ENCODE measurements around the gene KLHL17.

The KLHL17 gene

GRCh38 chr1:995665-996633, 35.6 kb downstream of the KLHL17 start:
- no peak for TF ChIP-seq CREB1 (IDR thresholded peaks at IDR 0.05; ENCODE audit: low read depth)
- no peak for TF ChIP-seq CEBPB (IDR thresholded peaks at IDR 0.05)
- no peak for TF ChIP-seq EP300 (IDR thresholded peaks at IDR 0.05; ENCODE audit: borderline replicate concordance)
- TF ChIP-seq TCF12 (IDR thresholded peaks at IDR 0.05; ENCODE audit: low read depth) = no peak
- no peak for TF ChIP-seq FOXM1 (IDR thresholded peaks at IDR 0.05; ENCODE audit: borderline replicate concordance, low read depth)
- TF ChIP-seq, protein P1, sequence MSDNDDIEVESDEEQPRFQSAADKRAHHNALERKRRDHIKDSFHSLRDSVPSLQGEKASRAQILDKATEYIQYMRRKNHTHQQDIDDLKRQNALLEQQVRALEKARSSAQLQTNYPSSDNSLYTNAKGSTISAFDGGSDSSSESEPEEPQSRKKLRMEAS (IDR thresholded peaks at IDR 0.05) = no peak
- TF ChIP-seq YY1 (IDR thresholded peaks at IDR 0.05; ENCODE audit: low read depth) = no peak
- TF ChIP-seq, protein P2, sequence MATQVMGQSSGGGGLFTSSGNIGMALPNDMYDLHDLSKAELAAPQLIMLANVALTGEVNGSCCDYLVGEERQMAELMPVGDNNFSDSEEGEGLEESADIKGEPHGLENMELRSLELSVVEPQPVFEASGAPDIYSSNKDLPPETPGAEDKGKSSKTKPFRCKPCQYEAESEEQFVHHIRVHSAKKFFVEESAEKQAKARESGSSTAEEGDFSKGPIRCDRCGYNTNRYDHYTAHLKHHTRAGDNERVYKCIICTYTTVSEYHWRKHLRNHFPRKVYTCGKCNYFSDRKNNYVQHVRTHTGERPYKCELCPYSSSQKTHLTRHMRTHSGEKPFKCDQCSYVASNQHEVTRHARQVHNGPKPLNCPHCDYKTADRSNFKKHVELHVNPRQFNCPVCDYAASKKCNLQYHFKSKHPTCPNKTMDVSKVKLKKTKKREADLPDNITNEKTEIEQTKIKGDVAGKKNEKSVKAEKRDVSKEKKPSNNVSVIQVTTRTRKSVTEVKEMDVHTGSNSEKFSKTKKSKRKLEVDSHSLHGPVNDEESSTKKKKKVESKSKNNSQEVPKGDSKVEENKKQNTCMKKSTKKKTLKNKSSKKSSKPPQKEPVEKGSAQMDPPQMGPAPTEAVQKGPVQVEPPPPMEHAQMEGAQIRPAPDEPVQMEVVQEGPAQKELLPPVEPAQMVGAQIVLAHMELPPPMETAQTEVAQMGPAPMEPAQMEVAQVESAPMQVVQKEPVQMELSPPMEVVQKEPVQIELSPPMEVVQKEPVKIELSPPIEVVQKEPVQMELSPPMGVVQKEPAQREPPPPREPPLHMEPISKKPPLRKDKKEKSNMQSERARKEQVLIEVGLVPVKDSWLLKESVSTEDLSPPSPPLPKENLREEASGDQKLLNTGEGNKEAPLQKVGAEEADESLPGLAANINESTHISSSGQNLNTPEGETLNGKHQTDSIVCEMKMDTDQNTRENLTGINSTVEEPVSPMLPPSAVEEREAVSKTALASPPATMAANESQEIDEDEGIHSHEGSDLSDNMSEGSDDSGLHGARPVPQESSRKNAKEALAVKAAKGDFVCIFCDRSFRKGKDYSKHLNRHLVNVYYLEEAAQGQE (IDR thresholded peaks at IDR 0.05; ENCODE audit: low read depth) = no peak
- TF ChIP-seq USF1 (IDR thresholded peaks at IDR 0.05) = no peak

- TF ChIP-seq TCF12 (IDR thresholded peaks at IDR 0.05; ENCODE audit: low read depth) (no peak), TAF1 (IDR thresholded peaks at IDR 0.05; ENCODE audit: low read depth) (no peak), CREB1 (IDR thresholded peaks at IDR 0.05; ENCODE audit: low read depth) (no peak), ZBTB7A (IDR thresholded peaks at IDR 0.05; ENCODE audit: low read depth) (0 out of 2 replicates have a peak, but pooled peaks have one; percentile 27), CEBPB (IDR thresholded peaks at IDR 0.05) (no peak)
Observed at GRCh38 chr1:996851-997712, 36.7 kb downstream of the KLHL17 start.

DNA sequence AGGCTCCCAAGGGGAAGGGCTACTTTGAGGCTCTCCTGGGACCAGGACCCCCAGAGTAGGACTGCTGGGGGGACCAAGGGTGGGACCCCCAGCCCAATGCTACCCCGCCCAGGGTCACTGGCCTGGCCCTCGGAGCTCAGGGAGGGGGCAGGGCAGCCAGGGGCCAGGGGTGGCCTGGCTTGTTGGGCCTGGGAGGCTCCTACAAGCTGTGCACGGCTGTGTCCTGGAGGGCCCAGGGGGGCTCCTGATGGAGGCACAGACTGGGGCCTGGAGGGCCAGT, 37.3 kb downstream of the KLHL17 start:
- TF ChIP-seq CREB1 (IDR thresholded peaks at IDR 0.05; ENCODE audit: low read depth) = no peak
- TF ChIP-seq CEBPB (IDR thresholded peaks at IDR 0.05) = no peak
- no peak for TF ChIP-seq RAD21 (IDR thresholded peaks at IDR 0.05; ENCODE audit: low read depth)

DNA sequence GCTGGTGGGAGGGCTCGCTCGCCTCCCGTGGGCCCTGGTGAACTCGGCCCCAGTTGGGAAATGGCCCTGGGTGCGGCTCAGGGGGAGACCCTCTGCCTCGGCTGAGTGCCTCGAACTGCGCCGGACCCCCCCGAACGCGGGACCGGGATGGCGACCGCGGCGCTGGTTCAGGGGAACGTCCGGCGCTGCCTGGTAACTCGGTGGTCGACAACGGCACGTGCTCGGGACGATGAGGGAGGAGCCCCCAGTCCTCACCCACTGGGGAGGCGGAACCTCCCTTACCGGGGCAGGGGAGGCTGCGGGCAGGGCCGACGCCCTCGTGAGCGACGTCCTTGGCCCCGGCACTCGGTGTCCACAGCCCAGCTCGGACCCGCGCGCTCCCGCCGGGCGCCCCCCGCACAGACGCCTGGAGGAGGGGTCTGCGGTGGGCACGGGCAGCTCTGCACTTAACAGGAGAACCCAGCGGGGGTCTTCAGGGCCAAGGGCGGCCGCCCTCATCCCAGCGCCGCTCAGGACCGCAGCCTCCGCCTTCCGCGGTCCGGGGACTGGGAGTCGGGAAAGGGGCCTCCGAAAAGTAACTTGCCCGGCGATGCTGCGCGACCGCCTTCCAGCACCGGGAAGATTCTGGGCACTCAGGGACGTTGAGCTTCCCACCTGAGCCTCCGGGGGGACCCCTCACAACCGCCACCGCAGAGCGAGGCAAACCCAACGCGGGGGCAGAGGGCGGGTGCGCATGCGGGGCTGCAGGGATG, 37.8 kb downstream of the KLHL17 start:
- TF ChIP-seq TCF12 (IDR thresholded peaks at IDR 0.05; ENCODE audit: low read depth) (no peak), EP300 (IDR thresholded peaks at IDR 0.05; ENCODE audit: borderline replicate concordance) (no peak), TAF1 (IDR thresholded peaks at IDR 0.05; ENCODE audit: low read depth) (no peak), CEBPB (IDR thresholded peaks at IDR 0.05) (no peak), TEAD4 (IDR thresholded peaks at IDR 0.05) (no peak), RAD21 (IDR thresholded peaks at IDR 0.05; ENCODE audit: low read depth) (no peak), ZBTB7A (IDR thresholded peaks at IDR 0.05; ENCODE audit: low read depth) (no peak), USF1 (IDR thresholded peaks at IDR 0.05) (no peak), YY1 (IDR thresholded peaks at IDR 0.05; ENCODE audit: low read depth) (no peak), NFIC (IDR thresholded peaks at IDR 0.05) (no peak), CREB1 (IDR thresholded peaks at IDR 0.05; ENCODE audit: low read depth) (no peak), FOXM1 (IDR thresholded peaks at IDR 0.05; ENCODE audit: borderline replicate concordance, low read depth) (no peak), EGR1 (IDR thresholded peaks at IDR 0.05) (no peak)
- TF ChIP-seq, protein P2 (IDR thresholded peaks at IDR 0.05; ENCODE audit: low read depth) = no peak
- TF ChIP-seq, protein P1 (IDR thresholded peaks at IDR 0.05) = no peak

DNA sequence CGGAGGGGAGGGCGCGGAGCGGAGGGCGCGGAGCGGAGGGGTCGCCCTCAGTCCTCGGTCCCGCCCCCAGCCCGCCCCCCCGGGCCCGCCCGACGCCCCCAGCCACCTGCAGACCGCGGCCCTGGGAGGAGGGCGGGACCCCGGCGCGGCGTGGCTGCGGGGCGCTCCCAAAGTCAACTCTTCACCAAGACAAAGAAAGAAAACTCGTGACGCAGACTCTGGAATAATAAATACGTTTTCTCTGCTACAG, 38.3 kb downstream of the KLHL17 start:
- TF ChIP-seq, protein P2 (IDR thresholded peaks at IDR 0.05; ENCODE audit: low read depth) = no peak
- TF ChIP-seq CEBPB (IDR thresholded peaks at IDR 0.05) = no peak
- TF ChIP-seq RAD21 (IDR thresholded peaks at IDR 0.05; ENCODE audit: low read depth) = no peak
- TF ChIP-seq EP300 (IDR thresholded peaks at IDR 0.05; ENCODE audit: borderline replicate concordance) = no peak
- TF ChIP-seq YY1 (IDR thresholded peaks at IDR 0.05; ENCODE audit: low read depth) = no peak
- no peak for TF ChIP-seq TAF1 (IDR thresholded peaks at IDR 0.05; ENCODE audit: low read depth)
- TF ChIP-seq NFIC (IDR thresholded peaks at IDR 0.05) = no peak
- TF ChIP-seq TCF12 (IDR thresholded peaks at IDR 0.05; ENCODE audit: low read depth) = no peak
- no peak for TF ChIP-seq TEAD4 (IDR thresholded peaks at IDR 0.05)
- no peak for TF ChIP-seq CREB1 (IDR thresholded peaks at IDR 0.05; ENCODE audit: low read depth)
- TF ChIP-seq ZBTB7A (IDR thresholded peaks at IDR 0.05; ENCODE audit: low read depth) = no peak
- no peak for TF ChIP-seq FOXM1 (IDR thresholded peaks at IDR 0.05; ENCODE audit: borderline replicate concordance, low read depth)
- no peak for TF ChIP-seq EGR1 (IDR thresholded peaks at IDR 0.05)
- TF ChIP-seq, protein P1 (IDR thresholded peaks at IDR 0.05) = no peak
- TF ChIP-seq USF1 (IDR thresholded peaks at IDR 0.05) = no peak

Measured in Ishikawa (cell line).